ENCODE measurements around the gene PEX11B.

PEX11B gene, protein sequence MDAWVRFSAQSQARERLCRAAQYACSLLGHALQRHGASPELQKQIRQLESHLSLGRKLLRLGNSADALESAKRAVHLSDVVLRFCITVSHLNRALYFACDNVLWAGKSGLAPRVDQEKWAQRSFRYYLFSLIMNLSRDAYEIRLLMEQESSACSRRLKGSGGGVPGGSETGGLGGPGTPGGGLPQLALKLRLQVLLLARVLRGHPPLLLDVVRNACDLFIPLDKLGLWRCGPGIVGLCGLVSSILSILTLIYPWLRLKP

DNA sequence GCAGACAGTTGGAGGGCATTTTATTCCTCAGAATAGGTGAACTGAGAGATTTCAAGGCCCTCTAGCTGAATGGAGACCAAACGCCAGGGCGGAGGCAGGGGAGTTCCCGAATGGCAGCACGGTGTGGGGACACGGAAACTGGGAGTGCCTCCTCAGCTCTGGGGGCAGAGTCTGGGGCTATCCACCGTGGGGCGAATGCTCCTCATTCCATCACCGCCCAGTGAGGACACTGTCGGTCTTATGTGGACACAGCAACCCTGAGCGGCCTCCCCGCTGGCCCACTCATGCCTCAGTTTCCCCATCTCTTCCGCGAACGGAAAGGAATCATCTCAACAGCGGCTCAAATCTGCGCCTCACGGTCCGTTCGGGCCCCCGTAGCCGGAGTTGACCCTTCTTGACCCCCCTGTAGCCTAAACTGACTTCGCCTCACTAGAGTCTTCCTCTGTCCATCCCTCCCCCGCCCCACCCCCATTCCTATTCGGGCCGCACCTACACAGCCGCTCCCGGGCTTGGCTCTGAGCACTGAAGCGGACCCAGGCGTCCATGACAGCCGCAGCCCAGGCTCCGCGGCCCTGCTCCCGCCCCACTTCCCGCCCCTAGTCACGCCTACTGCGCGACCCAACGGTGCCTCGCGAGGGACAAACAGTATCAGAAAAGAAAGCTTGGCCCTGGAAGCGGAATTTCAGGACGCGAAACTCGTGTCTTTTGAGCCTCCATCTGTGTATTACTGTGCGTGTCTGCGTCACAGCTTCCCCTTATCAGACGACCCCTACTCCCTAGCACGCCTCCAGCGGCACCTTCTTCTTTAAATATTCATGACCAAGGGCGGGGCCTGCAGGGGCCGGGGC lies at the start of gene PEX11B:
Gene PEX11B (minus strand): TSS at position 574 of the 848 bp plus-strand sequence. CDS start 29 bp downstream, at position 545.
- DNase-seq: peak; percentile 93

DNA sequence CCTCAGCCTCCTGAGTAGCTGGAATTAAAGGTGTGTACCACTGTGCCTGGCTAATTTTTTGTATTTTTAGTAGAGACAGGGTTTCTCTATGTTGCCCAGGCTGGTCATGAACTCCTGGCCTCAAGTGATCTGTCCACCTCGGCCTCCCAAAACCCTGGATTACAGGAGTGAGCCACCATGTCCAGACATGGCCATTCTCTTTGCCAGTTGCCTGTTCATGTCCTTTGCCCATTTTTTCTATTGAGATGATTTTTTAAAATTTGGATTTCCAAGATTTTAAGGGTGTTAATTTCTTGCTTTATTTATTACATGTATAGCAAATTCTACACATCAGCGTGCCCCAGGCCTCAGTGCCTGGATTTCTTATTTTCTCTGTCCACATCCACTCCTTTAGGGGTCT lies 48.8 kb upstream of the PEX11B start:
- no peak for DNase-seq

DNA sequence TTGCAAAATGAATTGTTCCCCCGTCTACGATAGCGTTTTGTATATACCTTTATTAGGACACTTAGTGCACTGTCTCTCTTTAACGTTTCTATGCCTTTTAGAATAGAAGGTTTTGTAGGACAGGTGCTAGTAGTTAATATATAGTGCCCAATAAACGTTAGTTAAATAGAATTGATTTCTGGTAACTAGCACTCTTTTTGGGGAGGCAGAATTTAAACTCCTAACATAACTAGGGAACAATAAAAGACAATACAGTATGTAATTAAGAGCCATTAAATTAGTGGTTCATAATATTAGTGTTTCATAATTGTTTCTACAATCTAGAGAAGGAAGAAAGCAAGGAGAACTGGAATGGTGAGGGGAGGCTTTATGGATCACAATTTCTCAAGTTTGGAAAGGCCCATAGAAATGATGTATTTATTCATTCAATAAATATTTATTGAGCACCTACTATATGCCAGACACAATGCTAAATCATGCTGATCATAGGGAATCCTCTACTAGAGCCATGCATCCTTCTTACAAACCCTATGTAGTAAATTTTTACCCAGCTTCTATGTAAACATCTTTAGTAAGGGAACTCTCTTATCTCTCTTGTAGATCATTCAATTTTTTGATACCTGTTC lies 46.7 kb upstream of the PEX11B start:
- DNase-seq: no peak

DNA sequence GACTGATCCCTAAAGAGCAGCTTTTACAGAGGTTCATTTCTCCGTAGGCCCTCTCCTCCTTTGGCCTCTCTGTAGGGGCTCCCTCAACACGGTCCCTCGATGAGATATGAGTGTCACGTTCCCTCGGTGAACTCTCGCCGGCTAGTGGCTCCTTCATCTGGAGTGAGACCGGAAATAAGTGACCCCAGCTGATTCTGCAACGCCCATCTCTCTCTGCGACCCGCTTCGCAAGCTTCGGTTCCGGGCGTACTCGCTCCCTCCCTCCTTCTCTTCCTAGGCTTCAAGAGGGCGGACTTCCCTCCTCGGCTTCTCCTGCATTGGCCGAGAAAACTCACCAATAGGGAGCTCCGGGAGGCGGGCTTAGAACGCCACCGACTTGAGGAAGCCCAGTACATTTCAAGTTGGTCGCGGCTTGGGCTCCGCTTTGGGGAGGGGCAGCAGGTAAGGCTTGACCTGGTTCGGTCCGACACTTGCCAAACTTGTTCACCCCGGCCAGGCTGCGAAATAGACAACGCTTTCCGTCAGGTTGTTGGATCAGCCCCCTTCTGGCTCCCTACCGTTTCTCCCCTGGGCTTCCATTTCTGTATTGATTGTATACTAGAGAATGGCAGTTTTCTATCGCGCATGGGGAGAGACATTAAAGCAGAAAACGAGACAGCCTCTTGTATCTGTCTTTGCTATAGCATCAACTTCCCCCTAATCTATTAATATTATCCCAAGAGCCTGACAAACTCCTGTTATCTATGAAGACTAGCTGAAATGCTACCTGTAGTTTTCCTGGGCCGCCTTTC lies 46.0 kb upstream of the PEX11B start, which contains the start of the genes ANKRD34A and POLR3GL:
Gene ANKRD34A (minus strand): TSS at position 248 of the 791 bp plus-strand sequence. CDS start 2,816 bp downstream, outside the sequence.
Gene POLR3GL (plus strand): TSS at position 363 of the 791 bp plus-strand sequence. CDS start 10,176 bp downstream, outside the sequence.
- DNase-seq: peak; percentile 91

DNA sequence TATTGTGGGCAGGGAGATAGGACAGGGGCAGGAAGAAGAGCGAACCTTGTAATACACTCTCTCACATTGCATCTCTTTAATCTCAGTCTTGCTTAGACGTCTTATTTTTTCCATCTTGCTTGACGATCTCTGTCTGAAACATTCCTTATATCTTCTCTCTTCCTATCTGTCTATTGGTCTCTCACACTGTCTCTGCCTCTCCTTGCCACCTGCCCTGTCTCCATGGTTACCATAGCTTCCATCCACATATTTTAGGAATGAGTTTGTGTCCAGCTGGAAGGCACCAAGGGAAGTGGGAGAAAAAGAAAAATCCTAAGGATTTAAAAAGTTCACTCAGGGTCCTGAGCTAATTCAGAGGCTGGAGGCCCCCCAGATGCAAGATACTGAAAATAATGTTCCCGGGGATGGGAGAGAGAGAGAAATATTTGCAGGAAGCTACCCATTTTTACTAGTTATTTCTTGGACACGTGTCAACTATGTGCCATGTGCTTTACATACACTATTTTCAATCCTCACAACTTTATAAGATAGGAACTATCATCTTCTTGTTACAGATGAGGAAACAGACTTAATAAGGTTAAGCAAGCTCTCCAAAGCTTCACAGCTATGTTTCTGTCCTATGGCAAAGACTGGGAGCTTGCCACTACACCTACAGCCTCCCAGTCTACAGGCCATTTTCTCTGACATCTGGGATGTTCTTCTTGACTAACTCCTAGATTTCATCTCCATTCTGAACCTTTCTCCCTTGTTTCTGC lies 44.9 kb upstream of the PEX11B start:
- no peak for DNase-seq

DNA sequence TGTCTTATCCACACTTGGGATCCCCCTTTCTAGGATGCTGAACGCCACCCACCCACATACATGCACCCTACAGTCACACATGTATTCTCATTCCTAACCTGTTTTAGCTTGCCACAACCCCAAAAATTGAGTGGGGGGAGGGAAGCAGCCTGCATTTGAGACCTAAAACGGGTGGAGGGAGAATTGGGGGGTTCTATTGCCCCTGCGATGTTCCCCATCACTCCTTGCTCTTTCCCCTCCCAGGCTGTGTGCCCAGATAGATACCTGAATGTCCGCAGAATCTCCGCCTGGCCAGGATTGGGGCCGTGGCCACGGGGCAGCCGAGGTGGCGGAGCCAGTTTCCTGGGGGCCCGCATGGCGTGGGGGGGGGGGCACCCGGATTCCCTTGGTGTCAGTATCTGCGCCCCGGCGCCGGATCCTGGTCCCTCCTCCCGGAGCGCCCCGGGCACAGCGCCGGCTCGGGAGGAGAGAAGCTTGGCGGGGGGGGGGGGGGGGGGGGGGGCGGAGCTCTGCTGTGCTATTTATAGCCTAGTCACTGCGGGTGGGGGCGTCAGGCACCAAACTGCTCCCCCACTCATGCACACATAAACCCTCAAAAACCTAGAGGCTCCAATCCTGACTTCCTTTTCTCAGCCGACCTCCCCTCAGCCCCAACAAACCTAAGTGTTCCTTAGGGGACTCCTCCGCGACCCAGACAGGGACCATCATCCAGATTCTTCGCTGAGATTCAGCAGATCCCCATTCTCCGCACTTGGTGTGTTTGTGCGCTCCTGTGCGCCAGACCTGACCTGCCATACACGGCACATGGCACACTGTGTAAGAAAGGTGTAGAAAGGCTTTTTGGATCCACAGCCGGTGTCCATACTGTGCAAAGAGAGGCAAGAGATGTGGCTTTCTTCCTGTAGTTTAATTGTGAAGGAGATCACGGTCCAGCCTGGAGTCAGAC lies 43.9 kb upstream of the PEX11B start:
- peak; percentile 7 for DNase-seq

DNA sequence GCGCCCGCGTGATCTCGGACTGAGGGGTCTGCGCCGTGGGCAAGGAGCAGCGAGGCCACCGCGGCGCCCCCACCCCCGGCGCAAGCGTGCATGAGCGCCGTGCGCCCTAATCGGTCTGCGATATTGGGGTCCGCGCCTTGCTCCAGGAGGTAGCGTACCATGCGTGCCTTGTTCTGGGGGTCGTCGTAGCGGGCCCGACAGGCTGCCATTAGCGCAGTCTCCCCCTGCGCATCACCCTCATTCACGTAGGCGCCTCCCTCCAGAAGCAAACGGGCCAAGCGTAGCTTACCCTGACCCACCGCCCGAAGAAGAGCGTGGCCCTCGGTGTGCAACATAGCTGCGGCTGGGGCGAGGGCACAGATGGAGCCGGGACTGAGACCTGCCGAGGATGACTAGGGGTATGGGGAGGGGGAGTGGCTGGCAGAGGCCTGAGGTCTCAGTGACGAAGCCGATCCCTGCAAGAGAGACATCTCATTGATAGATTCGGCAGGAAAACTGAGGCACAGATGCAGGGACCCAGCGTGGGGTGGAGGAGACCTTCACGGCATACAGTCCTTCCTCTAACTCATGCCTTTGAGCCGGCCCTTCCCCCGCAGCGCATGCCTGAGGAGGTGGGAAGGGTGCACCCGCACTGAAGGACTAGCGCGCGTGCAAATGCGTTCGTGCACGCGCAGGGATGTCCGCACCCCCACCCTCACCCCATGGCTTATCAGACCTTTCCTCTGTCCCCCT lies 43.1 kb upstream of the PEX11B start:
- DNase-seq: peak; percentile 36

DNA sequence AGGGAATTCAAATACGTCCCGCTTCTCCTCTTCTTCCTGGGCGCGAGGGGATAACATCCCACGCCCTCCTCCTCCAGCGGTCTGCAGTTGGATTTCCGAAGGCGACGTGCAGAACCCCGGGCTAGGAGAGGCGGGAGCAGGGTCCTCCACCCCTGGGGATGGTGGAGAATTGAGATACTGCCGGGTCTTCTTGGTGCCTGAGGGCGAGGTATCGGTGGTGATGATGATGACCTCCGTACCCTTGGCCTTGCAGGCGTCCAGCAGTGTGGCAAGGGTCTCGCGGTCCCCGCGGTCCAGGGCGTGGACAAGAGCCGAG lies 42.5 kb upstream of the PEX11B start:
- DNase-seq: no peak

DNA sequence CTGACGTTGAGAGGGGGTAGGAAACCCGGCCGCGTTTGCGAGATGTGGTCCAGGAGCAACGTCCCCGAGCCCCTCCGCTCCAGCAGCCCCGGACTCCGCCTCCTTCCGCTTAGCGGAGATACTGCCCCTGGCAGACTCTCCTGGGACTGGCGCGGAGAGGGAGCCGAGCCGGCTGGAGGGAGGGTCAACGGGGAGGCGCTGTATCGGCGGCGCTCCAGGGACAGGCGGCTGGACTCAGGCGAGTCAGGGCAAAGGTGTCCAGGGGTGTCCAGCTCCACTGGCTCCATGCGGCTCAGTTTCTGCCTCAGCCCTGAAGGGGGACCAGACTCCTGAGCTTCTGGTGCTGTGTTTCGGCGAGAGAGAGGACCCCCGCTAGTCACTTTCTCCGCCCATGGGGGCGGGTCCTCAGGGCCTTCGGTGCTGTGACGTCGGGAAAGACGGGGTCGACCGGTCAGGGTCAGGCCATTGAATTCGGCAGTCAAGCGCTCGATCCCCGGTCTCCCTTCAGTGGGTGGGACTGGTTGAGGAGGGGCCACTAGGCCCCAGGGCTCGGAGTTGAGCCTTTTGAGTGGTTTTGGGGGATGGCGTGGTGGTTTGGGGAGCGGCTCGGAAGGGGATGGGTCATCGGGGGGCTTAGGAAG lies 42.1 kb upstream of the PEX11B start:
- peak; percentile 46 for DNase-seq

DNA sequence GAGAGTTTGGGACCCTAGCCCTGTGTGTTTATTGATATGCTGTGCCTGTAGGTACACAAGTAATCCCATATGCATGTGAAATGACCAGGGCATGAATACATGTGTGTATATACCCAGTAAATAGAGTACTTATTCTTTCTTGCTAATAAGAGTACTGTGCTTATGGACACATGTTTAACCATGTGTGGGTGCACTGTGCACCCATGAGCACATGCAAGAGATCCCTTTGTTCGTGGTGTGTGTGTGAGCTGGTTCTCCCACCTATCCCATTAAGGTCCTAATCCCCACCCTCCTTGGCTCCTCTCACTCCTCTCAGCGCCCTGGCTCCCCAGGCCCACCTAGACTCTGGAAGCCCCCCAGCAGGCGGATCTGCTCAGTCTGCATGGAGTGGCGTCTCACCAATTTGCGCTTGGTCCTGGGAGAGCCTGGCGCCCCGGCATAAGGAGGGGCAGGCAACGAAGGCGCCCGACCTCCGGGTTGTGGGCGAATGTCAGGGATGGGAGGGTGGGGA lies 41.5 kb upstream of the PEX11B start:
- no peak for DNase-seq

DNA sequence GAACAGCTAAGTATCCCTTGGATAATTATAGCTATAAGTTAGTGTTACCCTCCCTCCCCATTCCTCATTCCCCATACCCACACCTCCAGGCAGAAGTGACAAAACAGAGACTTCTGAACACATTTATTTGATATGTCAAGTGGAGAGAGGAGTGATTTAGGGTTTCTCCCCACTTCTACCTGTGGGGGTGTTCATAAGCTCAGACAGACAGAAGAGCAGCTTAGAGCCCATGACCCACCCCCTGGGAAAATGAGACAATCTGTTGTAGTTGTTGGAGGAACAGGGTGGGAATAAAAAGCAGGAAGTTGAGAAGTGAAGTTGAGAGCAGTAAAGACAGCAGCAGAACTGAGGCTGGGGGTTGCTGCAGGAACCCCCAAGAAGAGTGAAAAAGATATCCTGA lies 40.8 kb upstream of the PEX11B start:
- no peak for DNase-seq

DNA sequence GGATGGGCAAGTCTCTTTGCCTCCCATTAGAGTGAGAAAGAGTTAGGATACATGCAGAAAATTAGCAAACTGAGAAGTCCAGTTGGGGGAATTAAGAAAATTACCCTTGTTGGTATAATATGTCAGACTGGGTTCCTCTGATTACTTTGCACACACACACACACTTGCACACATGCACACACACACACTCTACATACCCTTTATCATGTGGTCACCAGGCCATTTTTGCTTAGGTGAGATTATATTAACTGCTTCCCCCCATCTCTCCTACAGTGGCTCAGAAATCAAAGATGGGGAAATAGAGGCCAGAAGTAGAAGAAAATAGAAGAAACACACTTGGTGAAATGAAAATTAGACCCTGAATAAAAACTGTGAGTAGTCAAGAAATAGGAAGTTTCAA lies 40.2 kb upstream of the PEX11B start:
- no peak for DNase-seq

DNA sequence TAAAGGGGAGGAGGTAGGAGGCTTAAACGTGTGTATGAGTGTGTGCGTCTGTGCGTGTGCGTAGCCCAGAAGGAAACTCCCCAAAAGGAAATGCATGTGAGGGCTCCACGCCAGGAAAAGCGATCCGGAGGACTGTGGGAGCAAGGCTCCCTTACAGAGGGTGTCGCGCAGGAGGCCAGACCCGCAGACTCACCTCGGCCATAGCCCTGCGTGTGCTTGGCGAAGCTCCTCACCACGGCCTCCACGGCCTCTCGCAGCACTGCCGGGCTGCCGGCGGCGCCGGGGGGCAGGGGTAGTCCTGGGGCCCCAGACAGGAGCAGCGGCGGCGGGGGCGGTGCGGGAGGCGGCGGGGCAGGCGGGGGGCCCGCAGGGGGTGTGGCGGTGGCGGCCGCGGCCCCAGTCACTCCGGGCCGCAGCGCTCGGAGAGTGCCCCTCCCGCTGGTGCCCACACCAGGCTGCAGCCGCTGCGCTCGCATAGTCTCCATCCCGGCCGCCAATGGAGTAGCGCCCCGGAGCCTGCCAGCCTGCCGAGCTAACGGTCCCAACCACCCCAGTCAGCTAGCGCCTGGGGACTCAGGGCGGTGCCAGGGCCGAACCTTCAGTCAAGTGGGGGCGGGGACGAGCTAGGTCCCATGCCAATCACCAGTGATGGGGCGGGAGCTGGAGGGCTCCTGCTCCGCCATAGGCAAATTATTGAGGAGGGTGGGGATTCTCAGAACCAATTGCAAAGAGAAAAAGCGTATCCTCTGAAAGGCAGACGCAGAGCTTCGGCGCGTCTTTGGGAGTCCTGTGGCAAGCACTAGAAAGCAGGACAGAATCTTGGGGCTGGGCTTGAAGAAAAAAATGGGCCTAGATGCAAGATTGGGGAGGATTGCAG lies 39.2 kb upstream of the PEX11B start, which contains the start of gene LIX1L:
Gene LIX1L (minus strand): TSS at position 575 of the 877 bp plus-strand sequence. CDS start 90 bp downstream, at position 485.
- peak; percentile 93 for DNase-seq

DNA sequence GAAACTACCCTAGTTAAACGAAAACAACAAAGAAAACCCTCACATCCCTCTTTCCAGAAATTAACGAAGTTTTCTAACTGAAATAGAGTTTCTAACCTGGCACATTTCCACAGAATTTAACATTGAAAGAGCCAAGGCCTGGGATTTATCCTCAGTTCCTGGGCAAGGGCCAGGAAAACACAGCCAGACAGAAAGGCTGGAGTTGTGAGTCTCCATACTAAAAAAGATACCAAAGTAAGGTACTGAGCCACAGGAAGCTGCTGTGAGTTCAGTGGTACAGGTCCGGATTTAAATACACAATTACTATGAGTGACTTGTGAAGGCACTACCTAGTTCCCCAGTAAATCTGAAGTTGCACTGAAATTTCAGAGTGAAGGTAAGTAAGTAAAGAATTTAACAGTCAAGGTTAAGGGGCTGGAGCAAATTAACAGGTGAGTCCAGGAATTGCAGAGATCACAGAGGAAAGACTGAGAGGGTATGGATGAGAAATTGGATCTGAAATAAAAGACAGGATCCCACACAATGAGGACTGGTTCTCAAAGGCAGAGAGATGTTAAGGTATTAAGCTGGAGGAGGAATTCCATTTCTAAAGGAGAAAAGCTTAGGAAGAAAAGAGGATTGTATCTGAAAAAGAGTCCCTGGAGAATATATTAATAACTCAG lies 38.4 kb upstream of the PEX11B start:
- no peak for DNase-seq

DNA sequence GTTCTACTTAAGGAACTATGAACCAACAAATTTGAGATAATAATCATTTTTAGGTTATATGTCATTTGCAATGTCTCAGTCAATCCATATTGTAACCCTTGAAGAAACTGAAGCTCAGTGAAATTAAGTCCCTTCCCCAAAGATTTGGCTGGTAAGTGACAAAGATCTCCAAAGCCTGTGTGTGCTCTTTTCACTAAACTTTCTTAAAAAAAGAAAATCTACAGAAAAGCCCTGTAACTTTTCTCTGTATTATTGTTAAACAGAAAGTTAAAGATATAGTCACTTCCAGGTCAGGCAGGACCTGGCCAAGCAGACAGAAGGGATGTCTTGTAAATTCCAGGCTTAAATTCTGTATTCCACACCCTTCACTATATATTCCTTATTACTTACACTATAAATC lies 37.8 kb upstream of the PEX11B start:
- no peak for DNase-seq

DNA sequence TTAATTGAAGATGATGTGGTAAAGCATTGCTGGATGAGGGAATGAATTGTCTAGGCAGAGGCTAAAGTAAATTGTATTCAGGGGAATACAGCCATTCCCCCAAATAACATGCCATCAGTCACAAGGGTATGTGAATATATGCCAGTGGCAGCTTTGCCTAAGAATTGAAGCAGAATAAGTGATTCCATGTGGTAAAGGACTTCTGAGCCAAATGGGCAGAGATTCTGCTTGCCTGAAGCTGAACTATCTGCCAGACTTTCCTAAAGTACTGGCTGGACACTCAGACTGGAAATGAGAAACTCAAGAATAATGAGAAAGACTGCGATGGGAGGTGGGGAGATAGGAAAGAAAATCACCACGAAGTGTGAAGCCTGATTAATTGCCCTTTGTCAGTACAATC lies 36.9 kb upstream of the PEX11B start:
- no peak for DNase-seq

DNA sequence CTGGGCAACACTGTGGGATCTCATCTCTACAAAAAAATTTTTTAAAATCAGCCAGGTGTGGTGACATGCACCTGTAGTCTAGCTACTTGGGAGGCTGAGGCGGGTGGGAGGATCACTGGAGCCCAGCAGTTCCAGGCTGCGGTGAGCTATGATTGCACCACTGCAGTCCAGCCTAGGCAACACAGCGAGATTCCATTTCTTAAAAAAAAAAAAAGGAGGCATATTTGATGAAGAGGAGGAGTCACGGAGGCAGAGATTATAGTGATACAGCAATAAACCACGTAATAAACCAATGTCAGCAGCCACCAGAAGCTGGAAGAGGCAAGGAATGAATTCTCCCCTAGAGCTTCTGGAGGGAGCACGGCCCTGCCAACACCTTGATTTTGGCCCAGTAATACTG lies 35.3 kb upstream of the PEX11B start:
- DNase-seq: no peak

DNA sequence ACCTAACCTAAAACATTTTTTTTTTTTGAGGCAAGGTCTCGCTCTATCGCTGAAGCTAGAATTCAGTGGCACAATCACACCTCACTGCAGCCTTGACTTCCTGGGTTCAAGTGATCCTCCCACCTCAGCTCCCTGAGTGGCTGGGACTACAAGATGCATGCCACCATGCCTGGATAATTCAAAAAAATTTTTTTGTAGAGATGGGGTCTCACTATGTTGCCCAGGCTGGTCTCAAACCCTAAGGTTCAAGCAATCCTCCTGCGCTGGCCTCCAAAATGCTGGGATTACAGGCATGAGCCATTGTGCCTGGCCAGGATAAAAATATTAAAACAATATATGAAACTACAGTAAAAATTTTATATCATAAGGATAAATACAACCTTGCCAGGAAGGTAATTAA lies 34.4 kb upstream of the PEX11B start:
- DNase-seq: no peak

All from CD4-positive, alpha-beta T cell treated with Interferon gamma for 1 hour (primary cell).